ENCODE measurements around the gene ZBTB48.
A peak's percentile ranks its signal among the peaks of the same experiment; 100 is the strongest.
"Not testable (repeated sequence)": the region's sequence is repeated elsewhere in the genome, so short reads cannot be mapped to it uniquely, and the experiment has no call there.

The ZBTB48 gene

DNA sequence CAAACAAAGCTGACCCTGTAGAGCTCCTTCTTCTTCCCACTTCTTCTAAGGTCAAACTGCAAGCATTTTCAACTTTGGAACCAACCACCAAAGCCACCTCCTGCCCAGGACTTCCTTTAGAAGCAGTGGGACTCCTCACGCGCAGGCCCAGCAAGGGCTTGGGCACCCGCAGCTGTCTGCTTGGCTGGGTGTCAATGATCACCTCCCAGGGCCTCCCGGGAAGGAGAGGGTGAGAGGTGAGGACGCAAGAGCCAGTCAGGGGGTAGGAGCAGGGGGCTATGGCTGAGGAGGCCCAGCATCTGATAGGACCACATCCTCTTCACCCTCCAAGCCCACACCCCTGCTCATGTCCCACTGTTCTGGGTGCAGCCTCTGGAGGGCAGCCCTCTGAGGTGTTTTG is 12.6 kb downstream of the ZBTB48 start:
- no peak for DNase-seq

DNA sequence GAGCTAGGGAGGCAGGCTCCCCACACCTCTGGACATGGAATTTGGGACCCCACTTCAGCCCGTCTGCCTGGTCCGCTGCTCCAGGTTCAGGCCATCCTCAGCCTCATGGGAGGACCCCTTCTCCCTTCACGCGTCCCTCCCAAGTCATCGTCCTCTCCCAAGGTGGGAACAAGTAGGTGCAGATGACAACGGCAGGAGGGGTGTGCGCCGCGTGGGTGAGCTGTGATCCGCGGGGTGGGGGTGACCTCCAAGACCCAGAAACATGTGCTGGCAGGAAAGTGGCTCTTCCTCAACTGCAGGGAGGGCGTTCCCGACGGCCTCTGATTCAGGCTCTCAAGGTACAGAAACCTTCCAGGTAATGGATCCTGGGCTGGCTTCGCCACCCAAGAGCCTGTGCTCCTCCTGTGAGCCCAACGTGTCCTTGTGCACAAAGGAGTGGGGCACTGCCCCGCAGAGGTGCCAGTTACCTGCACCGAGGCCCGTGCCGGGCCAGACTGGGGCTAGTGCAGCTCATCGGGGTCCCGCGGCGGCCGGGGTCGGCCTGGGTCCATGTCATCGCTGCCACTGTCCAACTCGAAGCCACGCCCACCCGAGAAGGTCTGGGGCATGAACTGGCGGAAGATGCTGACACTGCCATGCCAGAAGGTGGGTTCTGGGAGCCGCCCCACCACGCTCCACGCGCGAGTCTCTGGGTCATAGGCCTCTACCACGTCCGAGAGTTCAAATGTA is 13.2 kb downstream of the ZBTB48 start:
- no peak for DNase-seq

DNA sequence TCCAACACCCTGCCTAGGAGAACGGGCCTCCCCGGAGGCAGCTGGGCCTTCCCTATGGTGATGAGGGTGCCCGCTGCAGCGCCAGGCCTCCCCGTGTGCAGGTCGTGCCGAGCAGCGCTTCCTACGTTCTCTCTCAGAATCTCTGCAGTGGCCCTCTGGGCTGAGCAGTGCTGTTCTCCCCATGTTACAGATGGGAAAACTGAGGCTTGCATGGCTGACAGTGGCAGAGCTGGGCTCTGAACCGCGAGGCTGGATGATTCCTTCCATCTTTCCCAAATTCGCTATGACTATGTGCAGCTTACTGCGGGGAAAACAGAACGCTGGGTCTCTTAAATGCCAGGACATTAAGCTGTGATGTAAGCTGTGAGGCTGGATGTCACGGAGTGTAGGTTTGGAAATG is 14.0 kb downstream of the ZBTB48 start:
- no peak for DNase-seq

DNA sequence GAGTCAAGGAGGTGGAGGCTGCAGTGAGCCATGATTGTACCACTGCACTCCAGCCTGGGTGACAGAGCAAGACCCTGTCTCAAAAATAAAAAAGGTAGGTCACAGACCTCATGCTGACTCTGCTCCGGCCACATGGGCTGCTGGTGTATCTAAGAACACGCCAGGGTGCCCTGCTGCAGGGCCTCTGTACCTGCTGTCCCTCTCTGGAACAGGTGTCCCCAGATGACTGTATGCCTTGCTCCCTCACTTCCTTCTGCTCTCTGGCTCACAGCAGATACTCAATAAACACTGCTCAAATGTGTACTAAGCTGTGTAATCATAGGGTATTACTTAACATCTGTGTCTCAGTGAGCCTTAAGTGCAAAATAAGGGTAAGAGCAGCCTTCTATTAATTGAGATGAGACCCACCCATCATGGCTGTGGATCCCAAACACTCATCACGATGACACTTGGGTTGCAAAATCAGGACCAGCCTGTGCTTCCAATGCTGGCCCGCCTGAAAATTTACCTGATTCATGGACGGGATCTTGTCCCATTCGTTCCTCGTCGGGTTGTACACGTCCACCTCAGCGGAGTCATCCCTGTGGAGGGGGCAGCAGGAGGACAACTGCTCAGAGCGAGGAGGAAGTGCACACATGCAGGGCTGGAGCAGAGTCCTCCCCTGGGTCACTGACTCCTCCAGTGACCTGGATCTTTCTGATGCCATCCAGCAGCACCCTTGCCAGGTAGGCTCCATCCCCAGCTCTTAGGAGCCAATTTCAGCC is 15.4 kb downstream of the ZBTB48 start:
- no peak for DNase-seq

DNA sequence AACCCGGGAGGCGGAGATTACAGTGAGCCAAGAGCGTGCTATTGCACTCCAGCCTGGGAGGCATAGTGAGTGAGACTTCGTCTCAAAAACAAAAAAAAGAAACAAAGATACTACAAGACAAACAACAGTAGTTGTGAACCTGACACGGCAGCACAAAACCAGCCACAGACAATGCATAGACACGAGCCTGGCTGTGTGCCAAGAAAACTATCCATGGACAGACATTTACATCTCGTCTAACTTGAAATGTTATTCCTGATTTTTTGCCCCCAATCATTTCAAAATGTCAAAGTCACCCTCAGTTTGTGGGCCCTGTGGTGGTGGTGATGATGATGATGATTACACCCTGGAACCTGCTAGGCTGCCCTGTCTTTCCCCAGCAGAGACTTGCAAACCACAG is 16.6 kb downstream of the ZBTB48 start:
- no peak for DNase-seq

DNA sequence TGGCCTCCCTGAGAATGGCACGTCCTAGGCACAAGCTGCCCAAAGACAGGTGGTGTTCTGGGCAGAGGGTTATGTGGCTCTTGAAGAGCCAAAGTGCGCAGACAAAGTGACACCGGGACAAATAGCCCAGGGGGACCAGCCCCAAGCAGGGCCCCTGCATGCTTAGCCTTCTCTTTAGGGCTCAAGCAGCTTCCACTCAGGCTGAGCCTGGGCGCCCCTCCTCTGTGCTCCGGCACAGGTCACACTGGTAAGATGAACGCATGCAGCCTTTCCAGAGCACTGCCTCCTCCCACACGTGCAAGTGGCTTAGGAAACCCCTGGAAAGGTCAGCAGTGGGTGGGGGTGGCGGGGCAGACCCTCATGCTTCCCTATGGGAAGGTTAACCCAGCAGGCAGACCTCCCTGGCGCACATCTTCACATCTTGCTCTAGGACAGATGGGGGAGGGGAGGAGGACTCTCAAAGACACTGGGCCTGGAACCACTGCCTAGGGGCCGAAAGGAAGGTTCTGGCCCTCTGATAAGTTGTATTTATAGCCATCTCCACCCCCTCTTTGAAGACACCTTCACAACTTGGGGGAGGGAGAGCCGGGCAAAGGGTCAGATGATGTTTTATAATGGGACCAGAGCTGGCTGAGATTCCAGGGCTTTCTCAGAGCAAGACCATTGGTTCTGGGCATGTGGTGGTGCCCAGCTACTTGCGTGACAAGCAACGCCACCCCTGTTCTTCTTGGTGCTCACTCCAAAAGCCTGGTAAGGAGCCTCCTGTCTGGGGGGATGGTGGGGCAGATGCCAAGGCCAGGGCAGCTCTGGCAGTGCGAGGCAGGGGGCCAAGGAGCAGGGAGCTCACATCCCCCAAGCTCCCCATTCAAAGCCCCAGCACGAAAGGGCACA is 17.3 kb downstream of the ZBTB48 start:
- no peak for DNase-seq

DNA sequence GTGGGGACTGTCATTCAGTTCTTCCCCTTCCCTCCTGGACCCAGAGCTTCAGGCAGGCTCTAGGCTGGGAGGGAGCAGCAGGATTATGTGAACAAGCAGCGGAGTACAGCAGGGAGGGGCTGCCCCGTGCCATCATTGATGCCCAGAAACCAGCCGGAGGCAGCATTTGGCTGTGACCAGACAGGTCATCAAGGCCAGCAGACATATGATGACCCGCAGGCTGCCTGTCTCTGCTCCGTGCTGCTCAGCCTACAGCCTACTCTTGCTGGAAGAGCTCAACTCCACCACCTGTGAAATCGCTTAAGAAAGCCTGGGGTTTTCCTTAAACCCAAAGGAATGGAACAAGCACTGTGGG is 18.0 kb downstream of the ZBTB48 start:
- no peak for DNase-seq

DNA sequence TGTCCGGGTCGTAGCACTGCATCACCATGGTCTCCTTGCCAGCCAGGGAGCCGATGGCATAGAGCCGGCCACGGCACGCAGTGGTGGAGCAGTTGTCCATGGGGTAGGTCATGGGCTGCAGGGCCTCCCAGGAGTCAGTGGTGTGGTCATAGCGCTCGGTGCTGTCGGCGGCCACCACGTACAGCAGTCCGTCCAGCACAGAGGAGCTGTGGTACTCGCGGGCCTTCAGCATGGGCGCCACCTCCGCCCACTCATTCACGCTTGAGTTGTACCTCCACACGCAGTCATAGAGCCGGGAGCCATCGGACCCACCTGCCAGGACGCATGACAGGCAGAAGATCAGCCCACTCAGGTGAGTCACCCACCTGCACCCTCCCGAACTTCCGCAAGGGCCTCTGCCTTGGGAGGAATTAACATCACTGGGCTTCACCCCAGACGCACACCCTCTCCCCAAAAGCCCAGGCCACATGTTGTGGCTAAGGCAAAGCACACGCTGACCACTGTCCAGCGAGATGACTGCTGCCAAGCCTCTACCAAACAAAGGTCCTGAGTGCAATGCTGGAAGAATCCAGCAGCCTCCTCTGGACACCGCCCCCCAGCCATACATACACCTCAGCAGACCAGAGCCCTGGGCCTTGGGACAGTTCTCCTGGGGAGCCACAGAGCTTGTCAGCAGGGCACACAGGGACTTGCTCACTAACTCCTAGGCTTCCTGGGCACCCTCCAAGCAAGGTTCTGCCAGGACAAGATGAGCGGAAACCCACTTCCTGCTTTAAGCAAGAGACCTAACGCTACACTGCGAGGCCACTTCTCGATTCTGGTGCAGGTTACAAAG is 19.6 kb downstream of the ZBTB48 start:
- no peak for DNase-seq

DNA sequence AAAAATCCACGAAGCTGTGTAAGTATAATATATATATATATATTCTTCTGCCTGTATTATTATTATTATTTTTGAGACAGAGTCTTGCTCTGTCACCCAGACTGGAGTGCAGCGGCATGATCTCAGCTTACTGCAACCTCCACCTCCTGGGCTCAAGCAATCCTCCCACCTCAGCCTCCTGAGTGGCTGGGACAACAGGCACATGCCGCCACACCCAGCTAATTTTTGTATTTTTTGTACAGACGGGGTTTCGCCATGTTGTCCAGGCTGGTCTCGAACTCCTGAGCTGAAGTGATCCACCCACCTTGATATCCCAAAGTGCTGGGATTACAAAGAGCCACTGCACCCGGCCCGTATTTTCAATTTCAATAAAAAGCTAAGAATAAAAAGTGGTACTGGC is 20.2 kb downstream of the ZBTB48 start:
- DNase-seq: not testable (repeated sequence)

DNA sequence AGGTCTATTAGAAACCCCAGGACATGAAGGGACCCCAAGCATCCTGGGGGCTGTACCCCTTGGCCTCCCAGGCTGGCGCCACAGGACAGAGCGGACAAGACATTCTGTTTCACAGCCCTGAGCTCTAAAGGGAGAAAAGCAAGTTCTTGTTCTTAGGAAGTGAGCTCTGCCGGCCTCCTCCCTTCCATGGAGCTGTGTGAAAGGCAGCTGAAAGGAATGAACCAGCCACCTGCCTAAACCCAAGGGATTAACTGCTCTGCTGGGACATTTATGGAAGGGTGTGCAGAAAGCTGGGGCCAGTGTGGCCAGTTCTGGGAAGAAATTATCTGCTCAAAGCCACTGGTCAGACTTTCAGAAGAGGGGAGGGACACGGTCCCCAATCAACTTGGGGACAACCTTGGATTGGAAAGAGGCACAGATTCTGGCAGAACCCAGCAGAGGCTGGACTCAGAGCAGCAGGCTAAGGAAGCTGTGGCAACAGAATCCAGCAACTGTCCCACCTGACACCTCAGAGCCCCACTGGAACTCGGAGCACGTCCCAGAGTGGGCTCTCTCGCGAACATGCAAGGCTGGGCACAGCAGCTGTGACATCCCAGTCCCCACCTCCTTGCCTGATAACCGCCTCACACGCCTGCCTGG is 20.7 kb downstream of the ZBTB48 start:
- DNase-seq: no peak

DNA sequence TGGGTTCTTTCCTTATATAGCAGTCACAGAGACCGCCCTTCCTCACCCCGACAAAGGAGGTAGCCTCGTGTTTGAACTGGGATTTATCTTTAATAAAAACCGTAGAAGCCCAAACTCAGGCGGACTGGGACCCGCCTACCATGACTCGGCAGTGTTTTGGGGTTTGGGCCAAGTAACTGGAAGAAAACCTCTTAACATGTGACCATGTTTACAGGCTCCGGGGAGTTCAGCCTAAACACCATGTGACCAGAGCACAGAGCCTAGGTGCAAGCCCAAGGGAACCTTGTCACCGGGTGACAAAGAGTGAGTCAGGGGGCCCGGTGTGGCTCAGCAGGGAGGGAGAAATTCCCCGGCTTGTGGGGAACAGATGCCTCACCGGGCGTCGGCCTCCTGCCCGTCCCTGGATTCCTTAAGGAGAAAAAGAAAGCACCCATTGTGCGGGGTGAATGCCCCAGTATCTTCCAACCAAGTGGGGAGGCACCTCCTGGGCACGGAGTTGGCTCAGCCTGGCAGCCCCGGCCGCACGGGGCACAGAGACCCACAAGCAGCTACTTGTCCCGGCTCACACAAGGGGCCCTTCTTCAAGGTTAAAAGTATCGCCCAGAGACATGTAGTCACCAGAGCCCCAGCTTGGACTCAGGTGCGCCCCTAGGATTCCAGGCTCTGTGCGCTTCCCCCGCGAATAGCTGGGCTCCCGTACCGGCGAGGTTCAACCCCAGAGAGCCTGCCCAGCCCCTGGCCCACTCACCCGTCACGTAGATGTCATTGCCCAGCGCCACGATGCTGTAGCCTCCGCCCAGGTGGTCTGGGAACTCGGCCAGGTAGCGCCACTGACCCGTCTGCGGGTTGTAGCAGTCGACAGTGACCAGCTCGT is 21.5 kb downstream of the ZBTB48 start:
- peak; percentile 93 for DNase-seq

DNA sequence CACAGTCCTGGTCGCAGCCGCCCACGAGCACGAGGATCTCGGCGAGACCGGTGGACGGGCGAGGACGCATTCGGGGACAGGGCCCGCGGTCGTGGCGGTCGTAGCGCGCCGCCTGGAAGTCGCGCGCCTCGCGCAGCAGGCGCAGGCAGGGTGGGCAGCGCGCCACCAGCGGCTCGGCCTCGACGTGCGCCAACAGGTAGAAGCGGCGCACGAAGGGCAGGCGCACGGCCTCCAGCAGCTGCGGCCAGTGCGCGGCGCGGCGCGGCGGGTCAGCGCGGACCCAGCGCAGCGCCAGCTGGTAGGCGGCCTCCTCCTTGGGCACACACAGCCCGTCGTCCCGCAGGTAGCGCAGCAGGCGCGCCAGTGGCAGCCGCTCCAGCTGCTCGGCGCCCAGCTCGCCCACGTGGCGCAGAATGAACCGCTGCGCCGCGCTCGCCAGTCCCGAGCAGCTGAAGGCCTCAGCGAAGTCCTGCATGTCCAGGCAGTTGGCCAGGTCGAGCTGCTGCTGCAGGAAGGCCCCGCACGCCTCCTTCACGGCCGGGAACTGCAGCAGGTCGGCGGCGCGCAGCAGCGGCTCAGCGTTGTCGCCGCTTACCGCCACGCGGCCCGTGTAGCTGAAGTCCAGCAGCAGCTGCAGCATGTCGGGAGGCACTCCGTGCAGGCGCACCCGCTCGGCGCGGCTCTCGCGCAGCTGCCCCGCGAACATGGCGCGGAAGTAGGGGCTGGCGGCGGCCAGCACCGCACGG is 22.3 kb downstream of the ZBTB48 start:
- DNase-seq: no peak

DNA sequence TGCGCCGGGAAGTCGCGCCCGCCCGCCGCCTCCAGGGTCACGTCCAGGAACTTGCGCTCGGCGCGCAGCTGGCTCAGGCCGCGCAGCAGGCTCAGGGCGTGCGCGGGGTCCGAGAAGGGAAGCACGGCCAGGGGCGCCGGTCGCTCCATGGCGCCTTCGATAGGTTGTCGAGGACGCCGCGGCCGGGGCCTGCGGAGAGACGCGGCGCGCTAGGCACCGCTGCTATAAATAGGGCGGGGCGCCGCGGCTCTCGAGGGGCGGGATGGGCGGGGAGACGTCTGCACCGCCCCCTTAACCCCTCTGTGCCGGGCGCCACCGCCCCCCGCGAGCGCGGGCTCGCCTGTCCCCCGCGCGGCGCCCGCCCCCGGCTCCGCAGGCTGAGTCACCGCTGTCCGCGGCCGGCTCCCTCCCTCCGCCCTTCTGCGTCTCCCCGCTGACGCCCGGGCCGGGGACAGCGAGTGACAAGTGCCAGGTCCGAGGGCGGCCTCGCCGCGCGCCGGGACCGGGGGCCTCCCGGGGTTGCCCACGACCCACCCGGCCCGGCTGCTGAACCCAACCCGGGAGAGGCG is 23.0 kb downstream of the ZBTB48 start, which contains the start of gene KLHL21:
Gene KLHL21, minus strand, starts transcription at position 201 of the 569 bp plus-strand sequence. Its CDS starts 52 bp downstream, at position 149.
- peak; percentile 93 for DNase-seq

DNA sequence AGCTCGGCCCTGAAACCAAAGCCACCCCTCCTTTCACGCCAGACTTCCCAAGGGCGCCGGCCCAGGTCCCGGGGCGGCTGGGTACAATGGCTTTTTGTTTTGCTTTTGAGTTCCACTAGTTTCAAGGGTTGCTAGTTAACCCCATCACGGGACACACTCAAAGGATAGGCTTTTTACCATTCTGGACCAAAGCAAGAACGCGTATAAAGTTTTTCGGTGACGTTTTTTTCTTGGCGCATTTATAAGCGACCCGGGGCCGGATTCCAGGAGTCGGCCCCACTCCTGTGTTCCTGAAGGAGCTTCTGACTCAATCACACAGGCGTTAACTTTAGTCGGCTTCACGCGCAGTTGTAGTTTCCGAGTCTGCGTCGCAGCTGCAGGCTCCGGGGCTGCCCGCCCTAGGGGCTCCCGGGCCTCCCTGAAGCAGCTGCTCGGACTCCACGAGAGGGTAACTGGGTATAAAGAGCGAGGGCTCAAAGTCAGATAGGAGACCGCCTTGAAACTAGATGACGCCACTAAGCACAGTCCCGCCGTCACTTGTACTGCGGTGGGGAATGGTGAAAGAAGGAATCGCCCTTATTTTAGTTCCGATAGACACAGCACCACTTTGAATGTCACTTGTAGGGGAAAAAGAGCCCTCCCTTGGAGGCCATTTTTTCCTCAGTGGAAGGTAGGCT is 23.6 kb downstream of the ZBTB48 start:
- DNase-seq: peak; percentile 78

DNA sequence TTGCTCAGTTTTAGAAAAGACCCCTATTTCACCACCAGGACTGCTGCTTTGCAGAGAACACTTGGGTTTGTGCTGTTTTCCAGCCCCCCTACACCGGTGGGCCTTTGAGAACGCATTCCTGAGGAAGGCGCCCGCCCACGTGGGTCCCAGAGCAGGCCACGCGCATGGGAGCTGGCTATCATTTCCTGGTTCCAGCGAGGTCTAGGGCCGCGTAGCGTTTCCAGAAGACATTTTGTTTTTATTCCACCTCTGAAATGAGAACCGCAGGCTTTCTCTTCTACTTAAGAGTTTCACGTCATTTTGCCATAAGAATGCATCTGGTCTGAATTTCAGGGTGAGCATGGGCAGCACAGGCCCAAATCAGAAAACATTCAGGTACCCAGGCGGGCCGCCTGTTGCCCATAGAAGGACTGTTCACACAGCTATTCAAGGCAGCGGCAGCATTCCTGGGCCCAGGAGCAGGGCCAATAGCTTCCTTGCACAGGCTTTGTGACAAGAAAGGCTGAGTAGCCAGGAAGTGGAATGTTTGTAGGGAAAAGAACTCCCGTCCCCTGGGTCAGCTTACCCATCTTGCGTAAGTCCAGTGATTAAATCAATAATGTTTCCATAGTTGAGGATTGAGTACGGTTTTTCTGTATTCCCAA is 24.2 kb downstream of the ZBTB48 start:
- DNase-seq: peak; percentile 93

DNA sequence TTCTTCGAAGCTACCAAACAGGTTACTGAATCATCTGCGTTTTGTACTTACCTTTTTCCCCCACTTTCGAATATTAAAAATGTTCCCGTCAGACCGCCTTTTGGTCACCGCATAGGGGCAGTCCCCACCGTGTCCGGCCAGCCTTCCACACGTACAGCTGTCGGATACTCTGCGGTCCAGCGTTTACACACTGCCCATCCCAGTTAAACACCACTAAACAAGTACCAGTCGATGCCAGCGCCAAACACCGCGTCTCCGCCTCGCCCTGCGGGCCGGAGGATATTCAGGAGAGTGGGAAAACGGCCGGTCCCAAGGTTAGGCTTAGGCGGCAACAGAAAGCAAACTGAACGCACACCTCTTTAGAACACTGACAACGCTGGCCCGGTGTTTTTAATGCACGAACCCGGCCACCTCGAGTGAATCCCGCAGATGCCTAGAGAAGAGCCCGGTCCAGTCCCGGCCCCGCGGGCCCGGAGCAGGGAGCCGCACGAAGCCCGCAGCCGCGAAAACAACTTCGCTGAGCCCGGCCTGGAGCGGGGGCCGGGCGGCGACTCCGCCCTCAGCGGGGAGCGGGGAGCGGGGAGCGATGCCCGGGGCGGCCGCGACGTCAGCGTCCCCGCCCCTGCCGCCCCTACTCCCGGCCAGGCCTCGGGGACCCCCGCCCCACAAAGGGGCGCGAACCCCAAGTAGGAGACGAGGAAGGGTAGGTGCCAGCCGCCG is 33.0 kb downstream of the ZBTB48 start:
- DNase-seq: no peak

DNA sequence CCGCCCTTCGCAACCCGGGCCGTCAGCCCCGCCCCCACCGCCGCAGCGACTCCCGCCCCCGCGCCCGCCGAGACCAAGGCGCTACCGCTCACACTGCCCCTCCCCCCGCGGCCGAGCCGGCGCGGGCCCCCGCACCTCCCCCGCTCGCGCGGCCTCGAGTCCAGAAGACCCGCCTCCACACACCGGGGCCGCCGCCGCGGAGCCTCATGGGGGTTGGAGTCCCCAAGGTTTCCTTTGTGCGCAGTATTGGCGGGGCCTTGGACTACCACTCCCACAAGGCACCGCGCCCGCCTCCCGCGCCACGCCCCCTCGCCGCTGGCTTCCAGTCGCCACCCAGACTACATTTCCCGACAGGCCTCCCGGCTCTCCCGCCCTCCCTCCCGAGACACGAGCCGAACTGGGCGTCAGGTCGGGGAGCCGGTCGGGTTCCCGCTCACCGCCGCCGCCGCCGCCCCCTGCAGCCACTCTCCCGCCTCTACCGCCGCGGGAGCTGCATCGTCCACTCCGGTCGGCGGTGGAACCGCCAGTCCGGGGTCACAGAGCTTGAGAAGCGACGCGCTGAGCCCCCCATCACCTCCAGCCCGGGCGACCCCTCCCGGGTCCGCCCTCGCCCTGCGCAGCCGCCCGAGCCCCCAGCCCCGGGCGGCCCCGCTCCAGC is 33.7 kb downstream of the ZBTB48 start, which contains the start of gene PHF13:
Gene PHF13, plus strand, starts transcription at position 371 of the 658 bp plus-strand sequence. CDS start 336 bp downstream, outside the sequence.
- DNase-seq: peak; percentile 99
